NCI-H2081 treated with DMSO at 0.1 percent for 48 hours (cell line): Measurements from ENCODE around the gene VEPH1.
"Not testable (repeated sequence)": the region's sequence is repeated elsewhere in the genome, so short reads cannot be mapped to it uniquely, and the experiment has no call there.

Experiments
- DNase-seq: peaks from one replicate; lab custom pipeline; 2025; lab: John Stamatoyannopoulos, UW

Gene VEPH1

DNA sequence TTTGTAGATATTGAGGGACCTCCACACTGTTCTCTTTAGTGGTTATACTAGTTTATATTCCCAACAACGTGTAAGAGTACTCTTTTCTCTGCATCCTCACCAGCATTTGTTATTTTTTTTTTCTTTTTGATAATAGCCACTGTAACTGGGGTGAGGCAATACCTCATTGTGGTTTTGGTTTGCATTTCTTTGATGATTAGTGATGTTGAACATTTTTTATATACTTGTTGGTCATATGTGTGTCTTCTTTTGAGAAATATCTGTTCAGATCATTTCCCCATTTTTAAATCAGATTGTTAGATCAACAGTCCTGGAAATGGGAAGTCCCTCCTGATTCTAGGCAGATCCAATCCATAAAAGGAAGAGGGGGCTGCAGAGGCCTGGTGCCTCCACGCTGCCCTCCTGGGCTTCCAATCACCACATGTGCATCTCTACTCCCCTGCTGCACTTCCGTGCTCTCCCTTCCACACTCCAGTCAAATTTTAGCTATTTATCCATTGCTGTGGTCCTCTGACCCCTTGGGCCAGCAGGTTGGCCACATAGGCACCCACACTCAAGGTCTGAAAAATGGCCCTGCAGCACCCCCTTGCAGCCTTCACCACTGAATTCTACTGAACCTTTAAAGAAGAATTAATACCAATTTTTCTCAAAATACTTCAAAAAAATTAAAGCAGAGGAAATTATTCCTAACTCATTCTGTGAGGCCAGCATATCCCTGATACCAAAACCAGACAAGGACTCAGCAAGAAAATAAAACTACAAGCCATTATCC, 154.7 kb downstream of the VEPH1 start:
- not testable (repeated sequence) for DNase-seq

DNA sequence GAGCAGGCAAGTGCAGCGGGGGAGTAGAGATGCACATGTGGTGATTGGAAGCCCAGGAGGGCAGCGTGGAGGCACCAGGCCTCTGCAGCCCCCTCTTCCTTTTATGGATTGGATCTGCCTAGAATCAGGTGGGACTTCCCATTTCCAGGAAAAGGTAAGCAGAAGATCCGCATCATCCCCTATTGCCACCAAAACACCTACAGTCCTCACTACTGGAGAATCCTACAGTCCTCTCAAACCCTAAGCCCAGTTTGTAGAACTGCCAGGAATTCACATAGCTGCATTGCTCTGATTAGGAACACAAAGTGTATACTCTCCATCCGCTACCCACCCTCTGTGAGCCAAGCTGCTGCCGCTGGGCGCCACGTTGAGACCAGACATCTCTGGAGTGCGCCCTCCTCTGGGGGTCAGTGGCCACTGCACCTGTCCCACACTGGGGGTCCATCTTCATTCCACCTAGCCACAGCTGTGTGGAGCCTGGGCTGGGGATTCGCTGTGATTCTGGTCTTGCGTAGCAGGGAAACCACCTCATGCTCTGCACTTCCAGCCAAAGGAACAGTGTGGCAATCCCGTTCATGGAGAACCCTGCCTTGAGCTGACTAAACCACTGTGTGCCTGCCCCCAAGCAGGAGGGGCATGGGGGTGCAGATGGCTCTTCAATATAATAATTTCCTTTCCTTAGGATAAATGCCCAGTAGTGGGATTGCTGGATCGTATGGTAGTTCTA, 155.5 kb downstream of the VEPH1 start:
- DNase-seq, result no peak

DNA sequence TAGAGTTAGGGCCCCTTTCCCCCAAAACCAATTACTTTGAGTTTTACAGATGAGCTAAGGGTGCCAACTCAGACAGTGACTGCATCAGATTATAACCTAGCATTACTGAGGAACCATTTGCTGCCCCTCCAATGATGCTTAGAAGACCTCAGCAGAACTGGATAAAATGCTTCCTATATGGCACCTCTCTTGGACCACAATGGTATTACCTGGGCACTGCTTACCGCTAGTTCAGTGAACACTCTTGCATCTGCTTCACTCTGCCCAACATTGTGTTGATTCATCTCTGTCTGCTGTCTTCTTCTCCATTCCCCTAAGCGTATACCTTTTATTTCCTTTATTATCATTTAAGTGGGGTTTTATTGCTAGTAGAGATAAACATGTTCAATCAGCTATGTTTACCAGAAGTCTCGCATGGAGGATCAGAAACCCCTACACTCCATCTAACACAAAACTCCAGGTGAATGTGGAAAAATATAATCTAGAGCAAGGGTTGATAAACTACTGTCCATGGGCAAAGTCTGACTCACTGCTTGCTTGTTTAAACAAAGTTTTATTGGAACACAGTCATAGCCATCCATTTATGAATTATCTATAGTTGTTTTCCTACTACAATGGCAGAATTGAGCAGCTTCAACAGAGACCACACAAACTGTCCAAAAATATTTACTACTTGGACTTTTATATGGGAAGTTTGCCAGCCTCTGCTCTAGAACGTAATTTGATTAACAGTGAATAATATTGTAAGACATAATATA, 166.8 kb downstream of the VEPH1 start:
- no peak for DNase-seq

DNA sequence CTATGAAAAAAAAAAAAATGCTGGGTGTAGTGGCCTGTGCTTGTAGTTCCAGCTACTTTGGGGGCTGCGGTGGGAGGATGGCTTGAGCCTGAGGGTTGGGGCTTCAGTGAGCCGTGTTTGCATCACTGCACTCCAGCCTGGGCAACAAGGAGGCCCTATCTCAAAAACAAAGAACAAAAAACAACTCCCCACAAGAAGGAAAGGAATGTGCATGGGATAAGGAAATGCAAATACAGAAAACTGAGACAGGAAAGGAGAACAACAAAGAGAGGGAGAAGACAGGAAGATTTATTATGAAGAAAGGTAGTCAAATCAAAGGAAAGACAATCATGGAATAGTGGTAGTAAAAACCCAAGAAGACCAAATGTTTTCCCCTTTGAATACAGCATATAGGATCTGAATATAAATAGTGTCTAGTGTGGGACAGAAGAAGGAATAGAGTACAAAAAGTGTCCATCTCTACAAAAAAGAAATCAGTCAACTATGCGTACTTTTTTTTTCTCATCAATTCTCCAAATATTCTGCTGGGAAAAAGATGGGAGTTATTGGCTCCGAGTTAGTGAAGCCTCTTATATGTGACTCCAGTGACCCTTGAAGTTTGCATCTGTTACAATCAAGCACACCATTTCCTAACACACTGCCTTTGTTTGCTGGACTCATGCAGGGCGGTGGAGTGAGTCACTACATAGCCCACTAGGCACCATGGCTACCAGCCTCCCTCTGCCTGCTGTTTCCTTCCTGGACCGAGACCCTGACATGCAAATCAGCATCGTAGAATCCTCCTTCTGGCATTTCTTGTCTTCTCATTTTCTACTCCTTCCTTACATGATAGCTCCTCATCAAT, 167.8 kb downstream of the VEPH1 start:
- DNase-seq, result no peak

DNA sequence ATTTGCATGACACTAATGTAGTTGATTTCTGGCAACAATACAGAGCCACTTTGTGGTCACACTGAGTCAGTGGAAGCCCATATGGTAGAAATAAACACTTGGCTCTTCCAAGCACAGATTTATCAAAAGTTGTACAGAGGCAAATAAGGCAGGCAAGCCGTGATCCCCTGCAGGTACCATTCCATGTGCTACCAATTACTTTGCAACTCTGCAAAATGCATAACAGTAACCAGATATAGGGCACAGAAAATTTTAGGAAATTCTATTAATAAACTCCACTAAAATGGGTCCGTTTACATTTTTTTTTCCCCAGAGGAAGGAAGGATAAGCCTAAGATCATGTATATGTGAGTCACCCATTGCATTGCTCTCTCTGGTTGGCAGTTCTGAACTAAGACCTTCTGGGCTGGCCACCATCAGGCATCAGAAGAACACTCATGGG, 169.6 kb downstream of the VEPH1 start:
- DNase-seq, result no peak

DNA sequence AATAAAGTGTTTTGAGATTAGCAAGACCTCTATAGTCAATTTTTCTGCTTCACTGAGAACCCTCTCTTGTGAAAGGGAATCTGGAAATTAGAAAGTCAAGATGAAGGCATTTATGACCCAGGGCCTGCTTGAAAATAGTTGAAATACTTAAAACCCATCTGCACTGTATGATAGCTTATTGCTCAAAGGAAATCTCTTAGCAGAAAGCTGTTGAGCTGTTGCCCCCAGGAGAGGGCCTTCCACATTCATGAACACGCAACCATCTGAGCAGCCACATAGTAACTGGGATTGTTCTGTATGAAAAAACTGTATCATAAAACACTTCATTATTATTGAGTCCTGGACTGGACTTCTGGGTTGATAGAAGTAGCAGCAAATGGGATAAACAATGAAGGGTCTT, 173.0 kb downstream of the VEPH1 start:
- no peak for DNase-seq

DNA sequence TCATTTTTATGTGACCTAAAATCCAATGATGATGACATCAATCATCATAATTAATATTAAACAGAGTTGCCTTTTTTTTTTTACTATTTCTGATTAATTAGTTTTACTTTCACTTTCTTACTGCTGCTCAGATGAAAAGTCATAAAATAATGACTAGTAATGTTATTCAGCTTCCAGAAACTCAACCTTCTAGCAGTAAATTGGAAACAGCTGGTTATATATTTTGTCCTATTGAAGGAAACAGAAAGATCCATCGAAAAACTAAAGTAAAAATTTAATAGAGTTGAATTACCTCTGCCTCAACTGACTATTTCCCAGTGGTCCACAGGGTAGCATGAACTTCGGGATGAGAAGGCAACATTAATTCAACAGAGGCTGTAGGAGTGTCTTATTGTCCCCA, 173.7 kb downstream of the VEPH1 start:
- DNase-seq, result no peak

DNA sequence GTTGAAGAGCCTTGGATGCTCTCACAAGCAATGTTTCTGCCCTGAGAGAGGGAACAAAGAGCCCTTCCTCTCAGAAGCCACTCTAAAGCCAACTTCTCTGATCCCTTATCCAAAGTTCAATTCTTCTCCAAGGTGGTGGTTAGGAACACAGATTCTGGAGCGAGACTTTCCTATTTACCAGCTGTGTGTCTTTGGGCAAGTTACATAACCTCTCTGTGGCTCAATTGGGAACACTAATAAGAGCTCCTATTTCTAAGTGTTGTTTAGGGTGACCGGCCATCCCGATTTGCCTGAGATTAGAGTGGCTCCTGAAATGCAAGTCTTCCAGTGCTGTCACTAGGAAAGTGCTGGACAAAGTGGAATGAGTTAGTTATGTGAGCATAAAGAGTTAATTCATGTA, 175.4 kb downstream of the VEPH1 start:
- no peak for DNase-seq

DNA sequence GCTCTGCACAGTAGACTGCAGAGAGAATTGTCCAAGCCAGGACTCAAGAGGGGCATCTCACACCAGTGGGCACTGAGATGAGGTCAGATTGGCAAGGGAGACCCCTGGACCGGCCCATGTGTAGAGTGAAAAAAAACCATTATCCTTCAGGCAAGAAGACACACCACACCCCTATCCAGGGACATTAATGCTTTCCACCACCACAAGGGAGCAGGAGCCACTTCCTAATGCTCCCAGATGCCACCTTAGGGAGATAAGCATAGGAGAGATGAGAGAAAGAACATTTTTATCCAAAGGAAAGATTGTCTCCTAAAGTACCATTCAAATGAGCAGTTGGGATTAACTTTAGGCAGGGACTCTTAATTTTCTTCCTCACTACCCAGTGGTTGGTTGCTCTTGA, 176.2 kb downstream of the VEPH1 start:
- DNase-seq, result no peak

DNA sequence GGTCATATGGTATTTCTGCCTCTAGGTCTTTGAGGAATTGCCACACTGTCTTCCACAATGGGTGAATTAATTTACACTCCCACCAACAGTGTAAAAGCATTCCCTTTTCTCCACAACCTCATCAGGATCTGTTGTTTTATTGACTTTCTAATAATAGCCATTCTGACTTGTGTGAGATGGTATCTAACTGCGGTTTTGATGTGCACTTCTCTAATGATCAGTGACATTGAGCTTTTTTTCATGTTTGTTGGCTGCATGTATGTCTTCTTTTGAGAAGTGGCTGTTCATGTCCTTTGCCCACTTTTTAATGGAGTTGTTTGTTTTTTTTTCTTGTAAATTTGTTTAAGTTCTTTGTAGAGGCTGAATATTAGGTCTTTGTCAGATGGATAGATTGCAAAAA, 178.3 kb downstream of the VEPH1 start:
- DNase-seq, result not testable (repeated sequence)

DNA sequence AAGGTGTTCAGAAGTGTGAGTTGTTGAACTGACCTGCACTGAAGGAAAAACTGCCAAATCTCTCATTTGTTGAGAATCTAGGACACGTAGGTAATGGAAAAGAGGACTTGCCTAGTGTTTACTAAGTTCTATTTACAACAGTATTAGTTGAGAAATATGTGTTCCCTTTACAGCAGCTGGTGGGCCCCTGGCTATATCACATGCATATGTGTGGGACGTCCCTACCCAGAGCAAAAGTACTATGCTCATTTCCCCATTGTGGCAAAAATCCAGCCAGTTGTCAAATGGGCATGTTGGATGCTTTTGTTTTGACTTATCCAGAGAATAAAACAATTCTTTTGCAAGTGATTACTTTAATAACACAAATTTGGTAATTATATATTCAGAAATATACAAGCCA, 179.9 kb downstream of the VEPH1 start:
- DNase-seq, result no peak

DNA sequence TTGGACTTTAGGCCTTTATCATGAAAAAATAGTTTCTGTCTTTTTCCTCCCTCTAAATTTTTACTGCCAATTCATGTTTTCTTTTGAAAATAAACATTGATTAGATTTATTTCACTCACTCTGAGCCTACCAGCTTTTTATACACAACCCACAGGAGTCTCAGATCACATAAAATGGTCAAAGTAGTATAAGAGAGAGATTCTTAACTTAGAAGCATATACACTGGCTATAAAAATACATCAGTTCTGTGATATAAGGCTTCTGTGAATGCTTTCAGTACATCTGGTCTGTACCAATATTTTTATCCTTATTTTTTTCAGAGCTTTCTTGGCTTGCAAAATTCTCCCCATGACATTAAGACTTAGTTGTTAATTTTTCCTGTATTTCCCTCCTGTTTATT, 183.5 kb downstream of the VEPH1 start:
- no peak for DNase-seq

DNA sequence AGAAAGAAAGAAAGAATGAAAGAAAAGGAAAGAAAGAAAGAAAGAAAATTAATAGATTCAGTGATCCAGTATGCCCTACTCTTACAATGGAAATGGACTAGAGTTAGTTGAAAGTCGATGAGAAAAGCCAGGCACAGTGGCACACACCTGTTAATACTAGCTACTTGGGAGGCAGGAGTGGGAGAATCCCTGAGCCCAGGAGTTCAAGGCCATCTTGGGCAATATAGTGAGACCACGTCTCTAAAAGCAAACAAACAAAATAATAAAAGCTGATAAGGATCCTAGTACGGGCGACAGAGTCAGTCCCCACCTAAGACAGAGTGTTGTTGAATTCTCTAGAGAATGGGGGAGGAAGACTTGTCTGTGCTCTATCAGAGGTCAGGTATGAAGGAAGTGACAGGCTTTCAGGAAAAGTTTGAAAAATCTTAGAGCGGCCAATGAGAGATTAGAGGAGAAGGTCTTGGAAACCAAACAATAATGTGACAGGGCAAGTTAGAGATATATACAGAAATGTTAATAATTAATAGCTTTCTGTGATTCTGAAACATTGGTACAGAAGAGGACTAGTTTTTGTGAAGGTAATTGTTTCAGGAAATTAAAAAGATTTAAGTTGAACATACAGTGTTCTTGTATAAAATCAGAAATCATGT, 184.5 kb downstream of the VEPH1 start:
- DNase-seq, result no peak

DNA sequence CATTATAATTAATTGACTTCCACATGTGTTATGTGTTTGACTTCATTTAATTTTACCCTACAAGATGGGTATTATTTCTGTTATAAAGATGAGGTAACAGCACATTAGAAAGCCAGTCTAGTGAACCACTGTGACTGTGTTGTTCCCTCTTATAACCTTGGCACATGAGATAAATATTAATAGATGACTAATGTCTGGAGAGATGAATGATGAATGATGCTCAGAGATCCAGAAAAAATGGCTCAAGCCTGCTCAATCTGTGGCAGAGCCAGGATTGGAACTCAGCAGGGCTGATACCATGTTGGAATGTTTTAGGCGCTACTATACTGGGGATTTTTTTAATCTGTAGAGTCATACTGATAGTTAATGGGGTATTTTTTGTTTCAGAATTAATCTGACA, 185.3 kb downstream of the VEPH1 start:
- DNase-seq, result no peak

DNA sequence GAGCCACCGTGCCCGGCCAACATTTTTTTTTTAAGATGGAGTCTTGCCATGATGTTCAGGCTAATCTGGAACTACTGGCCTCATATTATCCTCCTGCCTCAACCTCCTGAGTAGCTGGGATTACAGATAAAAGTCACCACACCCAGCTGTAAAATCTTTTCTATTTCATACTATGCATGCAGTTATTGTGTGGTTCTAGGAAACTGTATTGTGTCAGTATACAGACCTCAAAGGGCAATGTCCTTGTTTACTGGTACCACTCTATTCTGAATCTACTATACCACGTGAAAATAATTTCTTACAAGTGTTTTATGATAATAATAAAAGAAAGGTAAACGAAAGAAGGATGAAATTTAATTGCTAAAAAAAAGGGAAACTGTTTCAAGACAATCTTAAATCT, 190.0 kb downstream of the VEPH1 start:
- DNase-seq, result no peak

DNA sequence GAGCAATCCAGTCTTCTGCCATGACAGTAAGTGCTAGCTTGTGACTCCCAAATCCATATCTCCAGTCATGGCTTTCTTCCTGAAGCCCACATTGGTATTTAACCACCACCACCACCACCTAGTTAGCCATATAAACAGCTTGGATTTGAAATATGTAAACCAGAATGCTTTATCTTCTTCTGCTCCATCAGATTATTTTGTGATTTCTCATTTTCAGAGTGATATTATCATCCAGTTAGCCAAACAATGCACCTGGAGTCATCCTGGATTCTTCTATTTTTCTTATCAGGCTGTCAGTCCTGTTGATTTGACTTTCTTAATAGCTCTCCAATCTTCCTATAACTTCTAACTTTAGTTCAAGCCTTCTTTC, 190.9 kb downstream of the VEPH1 start:
- no peak for DNase-seq

DNA sequence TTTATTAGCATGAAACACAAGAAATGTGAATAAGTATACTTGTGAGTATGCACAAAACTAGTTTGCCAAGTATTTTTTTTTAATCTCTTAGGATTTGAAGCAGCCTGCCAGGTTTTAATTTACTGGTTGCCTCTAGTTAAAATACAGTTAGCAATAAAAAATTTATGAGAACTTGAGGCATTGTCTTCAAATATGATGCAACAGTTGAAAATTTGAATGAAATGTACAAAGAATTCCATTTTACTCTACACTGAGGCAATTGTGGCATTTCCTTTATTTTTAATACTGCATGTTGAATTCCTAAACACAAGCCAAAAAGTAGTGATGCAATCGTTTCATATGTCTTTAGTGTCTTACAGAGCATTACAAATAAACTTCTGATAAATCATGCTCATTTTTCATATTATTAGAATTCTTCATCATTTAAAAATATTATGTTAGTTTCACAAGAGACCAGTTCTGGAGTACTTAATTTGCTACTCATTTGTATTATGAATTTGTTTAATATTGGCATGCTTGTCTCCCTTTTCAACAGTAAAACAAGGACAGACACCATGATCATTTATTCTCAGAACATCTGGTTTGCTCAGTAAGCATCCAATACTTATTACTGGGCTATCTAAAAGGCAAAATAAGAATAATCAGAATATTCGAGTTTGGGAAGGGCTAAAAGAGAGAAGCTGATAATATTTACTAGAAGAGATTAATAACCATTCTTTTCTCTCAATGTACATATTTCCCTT, 191.4 kb downstream of the VEPH1 start:
- DNase-seq, result no peak

DNA sequence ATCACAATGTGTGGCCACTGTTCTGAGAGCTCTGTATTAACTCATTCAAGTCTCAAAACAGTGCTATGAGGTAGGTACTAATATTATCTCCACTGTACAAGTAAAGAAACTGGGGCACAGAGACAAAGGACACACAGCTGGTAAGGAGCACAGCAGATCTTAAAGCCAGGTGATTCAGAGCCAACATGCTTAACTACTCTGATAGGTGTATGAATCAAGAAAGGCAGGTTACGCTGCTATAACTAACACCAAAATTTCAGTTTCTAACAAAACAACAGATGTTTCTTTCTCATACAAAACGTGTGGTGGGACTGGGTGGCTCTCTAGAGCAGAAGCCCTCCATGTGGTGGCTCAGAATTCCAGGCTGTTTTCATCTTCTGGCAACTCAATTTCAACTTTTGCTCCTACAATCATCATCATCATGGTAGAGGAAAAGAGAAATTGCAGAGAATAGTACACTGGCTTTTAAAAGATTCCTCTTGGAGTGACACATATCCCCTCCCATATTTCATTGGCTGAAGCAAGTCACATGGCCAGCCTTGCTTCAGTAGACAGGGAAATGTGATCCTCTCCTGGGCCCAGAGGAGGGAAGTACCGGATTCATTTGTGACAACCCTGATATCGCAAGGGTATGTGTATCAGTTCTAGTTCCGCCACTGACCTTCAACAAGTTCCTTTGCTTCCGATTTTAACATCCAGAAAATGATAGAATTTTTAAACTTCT, 192.7 kb downstream of the VEPH1 start:
- DNase-seq, result no peak

DNA sequence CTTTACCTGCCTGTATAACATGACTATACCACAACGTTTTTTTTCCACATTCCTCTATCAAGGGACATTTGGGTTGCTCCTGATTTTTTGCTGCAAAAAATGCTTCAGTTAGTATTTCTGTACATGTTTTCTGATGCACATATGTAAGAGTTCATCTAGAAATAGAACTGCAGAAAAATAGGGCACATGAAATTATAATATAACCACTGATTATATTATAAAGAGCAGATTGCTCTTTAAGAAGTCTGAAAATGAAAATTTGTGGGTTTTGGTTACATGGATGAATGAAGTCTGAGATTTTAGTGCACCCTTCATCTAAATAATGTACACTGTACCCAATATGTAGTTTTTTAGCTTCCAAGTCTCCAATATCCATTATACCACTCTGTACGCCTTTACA, 196.7 kb downstream of the VEPH1 start:
- DNase-seq, result no peak

DNA sequence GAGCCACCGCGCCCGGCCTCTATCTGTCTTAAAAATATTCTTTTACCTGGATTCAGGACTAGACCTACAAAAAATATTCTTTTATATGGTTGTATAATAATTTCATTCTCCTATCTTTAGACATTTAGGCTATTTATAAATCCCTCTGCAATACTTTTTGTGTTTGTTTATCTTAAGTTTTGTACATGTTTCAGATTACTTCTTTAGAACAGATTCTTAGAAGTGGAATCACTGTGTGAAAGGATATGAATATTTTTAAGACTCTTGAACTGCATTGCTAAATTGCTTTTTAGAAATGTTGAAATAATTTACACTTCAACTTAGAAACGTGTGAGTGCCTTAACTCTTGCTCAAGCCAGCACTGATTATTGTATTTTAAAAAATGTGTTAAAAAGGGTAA, 197.8 kb downstream of the VEPH1 start:
- DNase-seq, result no peak
